HG03103 (cell line): ENCODE data around the gene PPIP5K2.
"Not testable (repeated sequence)": the region's sequence is repeated elsewhere in the genome, so short reads cannot be mapped to it uniquely, and the experiment has no call there.

Source experiments
- ATAC-seq: cut with Tn5 transposase; IDR thresholded peaks from one replicate; pipeline ENCODE4 v1.9.1; 2021; ENCODE audit warnings: low read depth; ENCODE audit not compliant: unreplicated experiment

PPIP5K2 gene

GRCh38 chr5:103119765-103120606, at the start of gene PPIP5K2, which contains the start of gene GIN1:
Gene PPIP5K2 (plus strand): TSS chr5:103120301. CDS start chr5:103129590, 9,289 bp downstream.
Gene GIN1 (minus strand): TSS chr5:103120138. CDS start chr5:103108707, 11,431 bp downstream.
- ATAC-seq, result peak; percentile 90

GRCh38 chr5:103073500-103073899, 46.6 kb upstream of the PPIP5K2 start:
- not testable (repeated sequence) for ATAC-seq

DNA sequence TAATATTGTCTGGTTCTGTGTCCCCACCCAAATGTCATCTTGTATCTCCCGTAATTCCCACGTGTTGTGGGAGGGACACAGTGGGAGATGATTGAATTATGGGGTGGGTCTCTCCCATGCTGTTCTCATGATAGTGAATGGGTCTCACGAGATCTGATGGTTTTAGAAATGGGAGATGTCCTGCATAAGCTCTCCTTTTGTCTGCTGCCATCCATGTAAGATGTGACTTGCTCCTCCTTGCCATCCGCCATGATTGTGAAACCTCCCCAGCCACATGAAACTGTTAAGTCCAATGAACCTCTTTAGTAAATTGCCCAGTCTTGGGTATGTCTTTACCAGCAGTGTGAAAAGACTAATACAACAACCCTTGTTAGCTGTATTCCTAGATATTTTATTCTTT, 44.7 kb upstream of the PPIP5K2 start:
- no peak for ATAC-seq

- ATAC-seq, result no peak
Observed at GRCh38 chr5:103079796-103080195, 40.3 kb upstream of the PPIP5K2 start.

GRCh38 chr5:103086547-103086946, 33.6 kb upstream of the PPIP5K2 start:
- ATAC-seq, result no peak

GRCh38 chr5:103089272-103089671, 30.8 kb upstream of the PPIP5K2 start:
- ATAC-seq, result no peak

- no peak for ATAC-seq
Observed at GRCh38 chr5:103090791-103091190, 29.3 kb upstream of the PPIP5K2 start.

DNA sequence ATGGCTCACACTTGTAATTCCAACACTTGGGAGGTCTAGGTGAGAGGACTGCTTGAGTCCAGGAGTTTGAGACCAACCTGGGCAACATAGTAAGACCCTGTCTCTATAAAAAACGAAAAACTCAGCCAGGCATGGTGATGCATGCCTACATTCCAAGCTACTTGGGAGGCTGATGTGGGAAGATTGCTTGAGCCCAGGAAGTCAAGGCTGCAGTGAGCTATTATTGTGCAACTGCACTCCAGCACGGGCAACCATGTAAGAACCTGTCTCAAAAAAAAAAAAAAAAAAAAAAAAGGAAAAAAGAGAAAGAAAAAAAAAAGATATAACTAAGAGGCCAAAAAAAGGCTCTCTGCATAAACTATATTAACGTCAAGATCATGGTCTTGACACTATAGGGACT, 27.4 kb upstream of the PPIP5K2 start:
- ATAC-seq, result no peak

DNA sequence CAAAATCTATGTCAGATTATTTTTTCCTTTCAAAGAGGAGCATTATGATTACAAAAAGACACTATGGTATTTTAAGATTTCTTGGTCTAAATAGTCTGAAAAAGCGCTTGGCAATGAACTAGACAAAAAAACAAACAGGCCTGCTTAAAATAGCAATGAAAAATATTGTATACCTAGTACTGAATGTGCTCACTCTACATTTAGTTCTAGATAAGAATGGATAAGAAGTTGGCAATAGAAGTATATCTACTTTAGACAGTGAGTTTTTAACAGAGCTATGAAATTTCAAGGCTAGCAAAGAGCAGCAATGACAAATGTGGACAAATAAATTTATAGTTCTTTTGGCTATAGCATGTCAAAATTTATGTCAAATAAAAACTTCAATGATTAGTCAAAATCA, 26.4 kb upstream of the PPIP5K2 start:
- no peak for ATAC-seq

DNA sequence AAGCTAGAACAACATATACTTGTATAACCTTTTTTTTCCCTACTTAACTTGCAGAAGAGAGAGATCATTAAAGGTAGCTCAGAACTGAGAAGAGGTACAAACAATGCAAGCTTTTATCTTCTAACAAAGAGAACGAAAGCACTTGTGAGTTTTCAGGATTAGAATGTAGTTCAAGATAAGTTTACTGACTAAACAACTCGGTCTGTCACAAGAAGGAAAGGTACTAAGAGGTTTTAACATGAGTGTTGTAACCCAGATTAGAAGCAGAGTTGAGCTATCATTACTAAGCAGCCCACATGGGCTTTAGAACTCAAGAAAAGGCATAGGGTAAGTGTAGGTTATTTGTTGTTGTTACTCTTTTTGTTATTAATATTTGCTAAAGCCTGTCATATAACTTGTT, 25.4 kb upstream of the PPIP5K2 start:
- no peak for ATAC-seq

DNA sequence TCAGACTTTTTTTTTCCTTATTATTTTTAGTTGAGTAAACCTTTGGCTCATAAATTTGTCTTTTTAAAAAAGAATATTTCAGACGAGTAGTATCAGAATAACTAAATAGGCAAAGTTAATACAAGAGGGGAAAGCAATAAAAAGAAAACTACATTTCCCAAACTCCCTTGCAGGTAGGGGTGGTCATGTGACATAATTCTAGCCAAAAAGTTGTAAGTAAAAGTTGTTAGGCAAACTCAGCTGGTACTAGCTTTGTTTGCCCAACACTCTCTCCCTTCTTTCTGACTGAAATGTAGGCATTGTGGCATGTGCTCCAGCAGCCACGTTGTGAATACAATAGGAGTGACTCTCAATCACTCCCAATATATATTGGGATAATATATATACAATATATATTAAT, 21.1 kb upstream of the PPIP5K2 start:
- no peak for ATAC-seq

- ATAC-seq, result no peak
Observed at GRCh38 chr5:103101079-103101750, 18.9 kb upstream of the PPIP5K2 start.

DNA sequence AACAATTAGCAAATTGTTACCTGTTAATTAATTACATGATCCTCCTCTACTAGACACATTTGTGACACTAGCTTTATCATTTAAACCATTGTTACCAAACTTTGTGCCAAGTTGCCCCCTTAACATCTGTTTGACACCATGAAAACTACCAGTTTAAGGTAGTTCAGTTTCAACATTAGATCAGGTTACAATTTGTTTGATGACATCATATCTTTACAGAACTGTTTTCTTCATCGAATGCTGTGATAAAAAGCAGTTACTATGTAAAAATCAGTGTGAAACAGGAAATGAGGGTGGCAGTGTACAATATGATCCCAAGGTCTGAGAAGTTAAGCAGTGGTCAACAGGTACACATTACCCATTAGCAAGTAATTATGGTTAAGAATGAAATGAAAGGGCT, 17.9 kb upstream of the PPIP5K2 start:
- no peak for ATAC-seq

- ATAC-seq, result no peak
Observed at GRCh38 chr5:103108086-103108485, 12.0 kb upstream of the PPIP5K2 start.

DNA sequence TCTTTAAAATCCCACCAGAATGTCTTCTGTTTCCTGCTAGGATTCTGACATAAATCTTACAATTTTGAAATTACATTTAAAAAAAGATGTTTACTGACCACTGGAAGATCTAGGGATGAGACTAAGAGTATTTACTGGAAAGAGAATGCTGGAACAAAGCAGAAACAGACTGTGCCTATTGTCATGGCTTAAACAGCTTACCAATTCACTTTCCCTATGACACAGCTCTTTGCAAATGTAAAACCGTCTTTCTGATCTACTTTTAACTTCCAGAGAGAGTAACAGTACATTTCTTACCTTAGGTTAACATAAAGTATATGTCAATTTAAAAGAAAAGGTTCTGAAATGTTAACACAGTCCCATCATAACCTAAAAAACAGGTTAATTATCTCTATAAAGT, 10.8 kb upstream of the PPIP5K2 start:
- no peak for ATAC-seq

DNA sequence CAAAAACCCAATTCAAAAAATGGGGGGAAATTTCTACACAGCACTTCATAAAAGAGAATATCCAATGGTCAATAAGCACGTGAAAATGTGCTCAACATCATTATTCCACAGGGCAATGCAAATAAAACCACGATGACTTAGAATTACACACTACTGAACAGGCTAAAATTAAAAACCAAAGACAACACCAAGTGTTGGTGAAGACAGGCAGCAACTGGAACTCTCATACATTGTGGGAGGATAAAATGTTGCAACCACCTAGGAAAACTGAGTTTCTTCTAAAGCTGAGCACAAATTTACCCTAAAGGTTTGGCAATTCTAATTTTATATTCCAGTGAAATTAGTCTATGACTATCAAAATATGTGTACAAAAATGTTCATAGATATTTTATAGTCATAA, 9.7 kb upstream of the PPIP5K2 start:
- ATAC-seq, result no peak

DNA sequence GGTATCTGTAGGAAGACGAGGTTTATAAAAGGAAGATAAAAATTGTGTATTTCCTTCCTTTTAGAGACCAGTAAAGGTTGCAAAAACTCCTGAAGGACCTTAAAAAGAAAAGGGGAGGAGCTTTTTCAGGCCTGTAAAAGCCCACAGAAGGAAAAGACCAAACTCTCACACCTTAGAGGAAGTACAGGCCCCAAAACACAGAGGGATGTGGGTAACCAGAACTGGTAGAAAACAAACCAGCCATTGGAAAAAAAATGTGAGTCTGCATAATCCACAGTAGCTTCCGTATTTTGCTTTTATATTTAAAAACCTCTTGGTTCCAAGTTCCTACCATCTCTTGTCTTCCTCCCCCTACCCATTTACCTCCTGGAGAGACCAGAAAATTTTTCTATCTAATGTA, 8.6 kb upstream of the PPIP5K2 start:
- no peak for ATAC-seq

DNA sequence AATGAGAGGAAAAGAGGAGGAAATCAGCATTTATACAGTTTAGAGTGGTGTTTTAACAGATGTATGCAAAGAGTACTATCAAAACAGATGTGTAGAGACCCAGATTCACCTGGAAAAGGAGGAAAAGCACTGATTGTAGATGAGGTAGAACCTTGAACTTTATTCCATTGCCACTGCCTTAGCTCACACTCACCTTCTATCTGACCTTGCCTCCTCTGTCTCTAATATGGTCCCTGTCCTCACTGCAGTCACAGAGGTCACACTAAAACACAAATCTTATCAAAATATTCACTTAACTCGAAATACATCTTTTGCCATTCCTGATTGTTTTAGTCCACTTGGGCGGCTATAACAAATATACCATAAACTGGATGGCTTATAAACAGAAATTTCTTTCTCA, 7.2 kb upstream of the PPIP5K2 start:
- ATAC-seq, result no peak

GRCh38 chr5:103114440-103114839, 5.7 kb upstream of the PPIP5K2 start:
- ATAC-seq, result no peak

DNA sequence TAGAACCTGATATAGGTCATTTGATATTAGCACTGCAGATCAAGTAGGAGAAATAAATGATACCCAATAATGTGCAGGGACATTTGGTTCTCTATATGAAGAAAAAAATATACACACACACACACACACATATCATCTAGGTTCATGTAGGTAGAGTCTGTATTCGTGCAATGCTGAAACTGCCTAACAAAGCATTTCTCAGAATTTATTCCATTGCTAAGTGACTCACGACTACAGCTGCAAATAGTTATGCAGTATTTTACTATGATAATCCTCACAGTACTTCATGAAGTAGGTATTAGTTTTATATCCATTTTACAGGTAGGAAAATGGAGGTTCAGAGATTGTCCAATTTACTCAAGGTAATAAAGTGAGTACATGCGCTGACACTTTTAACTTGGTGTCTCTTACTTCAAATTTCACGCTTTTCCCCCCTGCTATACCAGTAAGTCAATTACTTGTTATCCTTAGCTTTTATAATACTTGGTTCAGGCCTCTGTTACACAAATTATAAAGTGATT, 2.6 kb upstream of the PPIP5K2 start:
- no peak for ATAC-seq

- ATAC-seq, result no peak
Observed at GRCh38 chr5:103119070-103119764, 884 bp upstream of the PPIP5K2 start.
